Effector memory CD8-positive, alpha-beta T cell (primary cell): ENCODE results near the gene HMSD.
"Not testable (repeated sequence)": the region's sequence is repeated elsewhere in the genome, so short reads cannot be mapped to it uniquely, and the experiment has no call there.

Experiments used
- ATAC-seq: fragments of 150-1000 bp; cut with Tn5 transposase; replicated peaks from 2 replicates; pipeline ENCODE4 v1.10.0; 2021; ENCODE audit warnings: mild to moderate bottlenecking, moderate library complexity
- DNase-seq, 3 experiments: peaks; one replicate each; pipeline ENCODE4 v3.0.0; 2021
- H3K27ac Mint-ChIP-seq, 2 donors: one replicate each; pipeline ENCODE4 v1.8.0; 2022; ENCODE audit warnings: mild to moderate bottlenecking in 2 of 2, mixed read lengths in 2 of 2, moderate library complexity in 2 of 2
- H3K27me3 Mint-ChIP-seq, 2 donors: one replicate each; pipeline ENCODE4 v1.8.0; 2022; ENCODE audit warnings: mixed read lengths in 2 of 2
- H3K36me3 Mint-ChIP-seq: one replicate; pipeline ENCODE4 v1.8.0; 2022; ENCODE audit warnings: mild to moderate bottlenecking, moderate library complexity, mixed read lengths; ENCODE audit not compliant: insufficient read depth
- H3K4me1 Mint-ChIP-seq, 2 donors: one replicate each; pipeline ENCODE4 v1.8.0; 2022; ENCODE audit warnings: low read depth in 2 of 2, mixed read lengths in 2 of 2
- H3K4me3 Mint-ChIP-seq, 2 donors: one replicate each; pipeline ENCODE4 v1.8.0; 2022; ENCODE audit warnings: mild to moderate bottlenecking in 2 of 2, mixed read lengths in 2 of 2, moderate library complexity in 2 of 2
- H3K9me3 Mint-ChIP-seq, 2 donors: one replicate each; pipeline ENCODE4 v1.8.0; 2022; ENCODE audit warnings: mixed read lengths in 2 of 2
- total RNA-seq, 9 experiments: gene quantifications; one replicate each; lab custom pipeline; 2026; lab: John Stamatoyannopoulos, UW

Gene HMSD
- total RNA-seq, result 0 to 3.1 (median 0.72) reads per million in 9 experiments

DNA sequence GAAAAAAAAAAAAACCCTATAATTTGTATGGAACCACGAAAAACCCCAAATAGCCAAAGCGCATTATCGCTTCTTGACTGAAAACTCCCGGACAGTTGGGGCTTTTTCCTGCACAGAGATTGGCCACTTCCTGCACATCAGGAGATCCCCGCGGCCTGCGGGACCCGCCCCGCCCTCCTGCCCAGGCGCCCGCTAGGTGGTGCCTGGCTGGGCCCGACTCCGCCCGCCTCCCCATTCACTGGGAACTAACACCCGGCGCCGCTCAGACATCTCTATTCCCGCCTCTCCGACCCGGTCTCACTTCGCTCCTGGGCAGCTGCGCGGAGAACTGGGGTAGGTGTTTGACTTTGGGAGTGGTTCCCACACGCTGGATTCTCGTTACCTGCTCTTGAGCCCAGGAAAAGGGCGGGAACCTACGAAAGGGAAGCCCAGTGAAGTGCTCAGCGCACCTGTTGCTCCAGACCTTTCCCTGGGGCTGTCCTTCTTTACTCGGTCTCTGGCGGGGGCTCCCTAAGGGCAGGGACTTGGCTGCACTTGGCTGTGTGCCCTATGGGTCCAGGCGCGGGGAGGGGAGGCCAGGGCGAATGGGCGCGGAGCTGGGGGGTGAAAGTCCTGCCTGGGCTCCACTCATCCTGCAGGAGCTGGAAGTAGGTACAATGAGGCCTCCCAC, at the start of gene HMSD:
Gene HMSD, plus strand, starts transcription at position 234 of the 670 bp plus-strand sequence. CDS start 4,155 bp downstream, outside the sequence.
- H3K36me3 Mint-ChIP-seq, result no peaks in the 10 kb centered on the region
- no peaks in the 10 kb centered on the region for H3K9me3 Mint-ChIP-seq
- ATAC-seq (peak; percentile 97), DNase-seq (peak; percentile 28 to 41 (median 29))
- peaks cover 16 to 20% of the 10 kb centered on the region in 2 donors for H3K27me3 Mint-ChIP-seq
- H3K27ac Mint-ChIP-seq, result no peak within 1 kb of the TSS
- peaks cover 13 to 18% of the 10 kb centered on the region in 2 donors for H3K4me1 Mint-ChIP-seq
- peak within 1 kb of the TSS; percentile 76 to 81 for H3K4me3 Mint-ChIP-seq

DNA sequence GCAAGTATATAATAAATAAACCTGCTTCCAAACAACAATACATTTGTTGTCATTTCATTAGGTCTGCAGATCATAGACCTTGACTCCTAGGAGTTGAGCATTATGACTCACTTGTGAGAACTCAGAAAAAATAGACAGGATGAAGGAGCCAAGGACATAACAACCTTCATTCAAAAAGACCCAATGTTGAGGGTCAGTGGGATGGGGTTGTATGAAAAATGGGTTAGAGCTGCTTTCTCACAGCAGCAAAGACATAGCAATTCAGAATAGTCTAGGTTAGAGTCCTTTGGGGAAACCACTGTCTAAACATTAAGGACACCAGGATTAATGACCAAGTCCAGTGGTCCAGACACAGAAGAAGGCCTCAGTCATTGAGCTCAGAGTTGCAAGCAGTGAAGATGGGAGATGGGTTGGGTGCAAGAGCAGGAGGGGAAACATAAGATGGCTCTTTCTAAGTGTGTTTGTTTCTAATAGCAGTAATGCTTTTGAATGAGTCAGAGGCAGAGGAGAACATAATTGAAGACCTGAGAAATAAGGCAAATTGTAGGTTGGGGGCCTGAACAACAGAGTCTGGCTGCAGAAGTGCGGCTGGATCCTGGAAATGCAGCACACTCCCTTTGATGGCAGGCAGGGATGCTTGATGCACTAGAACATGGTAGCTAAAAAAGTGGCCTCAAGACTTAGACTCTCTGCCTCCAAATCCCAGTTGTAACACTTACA, 45.1 kb upstream of the HMSD start:
- Mint-ChIP-seq H3K4me3 (no peak overlapping the region), H3K27me3 (peaks cover 11 to 43% of the 10 kb centered on the region in 2 donors), H3K4me1 (no peaks in the 10 kb centered on the region), H3K36me3 (no peaks in the 10 kb centered on the region), H3K27ac (no peak overlapping the region), H3K9me3 (no peaks in the 10 kb centered on the region)
- DNase-seq, result no peak
- no peak for ATAC-seq

DNA sequence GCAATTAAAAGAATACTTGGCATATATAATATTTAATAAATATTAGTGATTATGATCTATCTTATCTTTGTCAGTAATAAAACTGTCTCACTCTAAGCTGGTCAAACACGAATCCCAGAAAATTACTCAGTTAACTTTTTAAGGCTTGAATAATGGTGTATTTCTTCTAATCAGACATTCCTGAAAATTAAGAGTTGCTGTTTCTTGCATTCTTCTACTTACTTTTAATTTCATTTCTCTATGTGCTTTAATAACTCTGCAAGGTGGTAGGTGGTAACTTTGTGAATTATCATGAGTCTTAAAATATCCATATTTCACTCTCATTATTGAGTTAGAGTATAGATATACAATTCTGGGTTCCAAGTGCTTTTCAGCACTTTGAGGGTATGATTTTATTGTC, 44.4 kb upstream of the HMSD start:
- Mint-ChIP-seq H3K27ac (no peak overlapping the region), H3K36me3 (no peaks in the 10 kb centered on the region), H3K4me1 (no peaks in the 10 kb centered on the region), H3K4me3 (no peak overlapping the region), H3K27me3 (peaks cover 11 to 43% of the 10 kb centered on the region in 2 donors), H3K9me3 (no peaks in the 10 kb centered on the region)
- ATAC-seq, result no peak
- no peak for DNase-seq

DNA sequence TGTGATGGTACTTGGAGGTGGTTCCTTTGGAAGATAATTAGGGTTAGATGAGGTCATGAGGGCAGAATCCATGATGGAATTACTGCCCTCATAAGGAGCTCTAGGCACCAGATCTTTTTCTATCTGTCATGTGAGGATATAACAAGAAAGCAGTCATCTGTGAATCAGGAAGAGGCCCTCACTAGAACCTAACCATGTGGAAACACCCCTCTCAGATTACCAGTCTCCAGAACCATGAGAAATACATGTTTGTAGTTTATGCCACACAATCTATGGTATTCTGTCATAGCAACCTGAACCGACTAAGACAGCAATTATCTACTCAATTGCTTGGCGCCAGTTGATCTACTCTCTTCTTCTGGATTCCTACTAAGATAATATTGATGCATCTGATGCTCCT, 43.7 kb upstream of the HMSD start:
- Mint-ChIP-seq H3K27me3 (peaks cover 11 to 43% of the 10 kb centered on the region in 2 donors), H3K4me3 (no peak overlapping the region)

GRCh38 chr18:63906056-63906455, 43.0 kb upstream of the HMSD start:
- Mint-ChIP-seq H3K4me3 (no peak overlapping the region), H3K4me1 (no peaks in the 10 kb centered on the region), H3K27me3 (peaks cover 14 to 47% of the 10 kb centered on the region in 2 donors), H3K9me3 (no peaks in the 10 kb centered on the region), H3K27ac (no peak overlapping the region), H3K36me3 (no peaks in the 10 kb centered on the region)
- DNase-seq (no peak), ATAC-seq (no peak)

More for the DNA sequence above, 43.7 kb upstream of the HMSD start:
- H3K9me3 Mint-ChIP-seq, result no peaks in the 10 kb centered on the region
- H3K27ac Mint-ChIP-seq, result no peak overlapping the region
- DNase-seq, result no peak
- H3K4me1 Mint-ChIP-seq, result no peaks in the 10 kb centered on the region
- no peak for ATAC-seq
- no peaks in the 10 kb centered on the region for H3K36me3 Mint-ChIP-seq

DNA sequence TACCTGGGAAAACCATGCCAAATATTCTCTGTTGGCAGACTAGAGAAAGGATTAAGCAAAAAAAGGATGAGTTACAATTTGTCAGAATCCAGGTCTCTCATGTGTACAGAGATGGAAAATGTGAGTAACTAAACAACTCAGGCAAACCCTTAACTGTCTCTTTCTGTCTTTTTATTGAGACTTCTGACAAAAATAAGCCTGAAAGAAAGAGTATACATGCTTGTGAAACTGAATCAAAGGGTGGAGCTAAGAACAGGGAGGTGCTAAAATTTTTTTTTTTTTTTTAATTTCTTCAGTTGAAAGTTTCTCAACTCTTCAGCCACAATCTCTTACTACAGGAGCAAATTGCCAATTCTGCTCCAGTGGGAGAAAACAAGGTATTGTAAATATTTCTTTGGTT, 41.4 kb upstream of the HMSD start, which contains the start of gene SERPINB10:
Gene SERPINB10, plus strand, starts transcription at position 295 of the 400 bp plus-strand sequence. CDS start 7,553 bp downstream, outside the sequence.
- Mint-ChIP-seq H3K9me3 (no peaks in the 10 kb centered on the region), H3K36me3 (no peaks in the 10 kb centered on the region), H3K4me1 (no peaks in the 10 kb centered on the region), H3K27me3 (peaks cover 28 to 59% of the 10 kb centered on the region in 2 donors), H3K4me3 (no peak within 1 kb of the TSS), H3K27ac (no peak within 1 kb of the TSS)
- ATAC-seq, result no peak
- no peak for DNase-seq

- ATAC-seq (no peak), DNase-seq (no peak)
- Mint-ChIP-seq H3K27ac (no peak overlapping the region), H3K4me1 (no peaks in the 10 kb centered on the region), H3K9me3 (no peaks in the 10 kb centered on the region), H3K4me3 (no peak overlapping the region), H3K36me3 (no peaks in the 10 kb centered on the region), H3K27me3 (peaks cover 38 to 62% of the 10 kb centered on the region in 2 donors)
These were observed 40.2 kb upstream of the HMSD start for GRCh38 chr18:63908858-63909257.

DNA sequence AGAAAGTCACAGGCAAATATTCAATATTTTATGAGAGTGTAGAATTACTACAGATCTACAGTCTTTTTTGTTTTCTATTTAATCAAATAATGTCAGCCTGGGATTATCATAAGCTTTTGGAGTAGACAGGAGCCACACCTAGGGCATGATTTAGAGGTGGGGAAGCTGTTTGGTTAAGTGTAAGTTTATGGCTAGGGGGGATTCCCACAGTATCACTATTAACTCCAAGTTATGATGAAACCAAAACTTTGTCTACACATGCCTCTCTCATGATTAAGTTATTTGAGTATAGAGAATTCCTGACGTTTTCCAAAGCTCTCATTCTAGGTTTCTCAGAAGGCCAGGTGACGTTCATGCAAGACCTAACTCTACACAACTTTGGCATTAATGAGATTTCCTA, 39.2 kb upstream of the HMSD start:
- no peak for ATAC-seq
- Mint-ChIP-seq H3K27ac (no peak overlapping the region), H3K9me3 (no peaks in the 10 kb centered on the region)

GRCh38 chr18:63917817-63918216, 31.3 kb upstream of the HMSD start:
- Mint-ChIP-seq H3K27ac (no peak overlapping the region), H3K27me3 (peaks cover 48 to 54% of the 10 kb centered on the region in 2 donors), H3K36me3 (no peaks in the 10 kb centered on the region), H3K9me3 (no peaks in the 10 kb centered on the region), H3K4me3 (no peak overlapping the region), H3K4me1 (no peaks in the 10 kb centered on the region)
- no peak for DNase-seq
- no peak for ATAC-seq

More for the DNA sequence above, 39.2 kb upstream of the HMSD start:
- Mint-ChIP-seq H3K4me1 (no peaks in the 10 kb centered on the region), H3K4me3 (no peak overlapping the region), H3K27me3 (peaks cover 43 to 66% of the 10 kb centered on the region in 2 donors), H3K36me3 (no peaks in the 10 kb centered on the region)
- no peak for DNase-seq

DNA sequence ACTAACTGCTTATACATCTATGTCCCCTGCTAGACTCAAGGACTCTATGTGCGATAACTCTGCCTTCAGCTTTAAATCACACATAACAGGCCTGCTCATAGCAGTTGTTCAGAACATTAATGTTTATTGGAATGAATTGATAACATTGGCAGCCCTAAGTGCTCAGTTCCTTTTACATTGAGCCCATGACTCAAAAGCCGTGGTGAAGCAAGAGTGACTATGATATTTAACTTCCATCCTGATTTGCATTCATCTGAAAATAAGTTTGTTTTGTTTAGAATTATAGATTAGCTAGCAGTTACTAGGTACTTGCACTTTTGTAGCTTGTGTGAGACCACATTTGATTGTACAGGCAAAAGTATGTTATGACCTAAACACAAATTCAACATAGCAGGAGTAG, 27.1 kb upstream of the HMSD start:
- ATAC-seq (no peak), DNase-seq (no peak)
- no peaks in the 10 kb centered on the region for H3K36me3 Mint-ChIP-seq
- peaks cover 53 to 64% of the 10 kb centered on the region in 2 donors for H3K27me3 Mint-ChIP-seq
- no peaks in the 10 kb centered on the region for H3K4me1 Mint-ChIP-seq
- no peak overlapping the region for H3K27ac Mint-ChIP-seq
- no peaks in the 10 kb centered on the region for H3K9me3 Mint-ChIP-seq
- H3K4me3 Mint-ChIP-seq, result no peak overlapping the region

DNA sequence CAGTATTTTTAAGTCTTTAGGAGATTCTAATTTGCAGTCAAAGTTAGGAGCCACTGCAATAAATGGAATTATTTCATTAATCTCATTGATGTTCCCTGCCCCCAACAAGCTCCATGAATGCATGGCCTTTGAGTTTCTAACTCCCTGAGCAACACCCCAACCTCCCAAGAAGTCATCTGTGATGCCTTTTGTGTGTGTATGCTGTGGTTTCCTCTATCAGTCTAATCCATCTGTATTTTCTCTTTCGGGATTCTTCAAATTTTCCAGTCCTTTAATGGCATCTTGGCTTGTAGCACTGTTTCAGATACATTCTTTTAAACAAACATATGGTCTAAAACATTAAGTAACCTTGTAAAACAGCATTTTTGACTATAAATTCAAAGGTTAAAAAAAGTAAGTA, 24.6 kb upstream of the HMSD start:
- Mint-ChIP-seq H3K4me1 (no peaks in the 10 kb centered on the region), H3K36me3 (no peaks in the 10 kb centered on the region), H3K27me3 (peaks cover 40 to 55% of the 10 kb centered on the region in 2 donors), H3K27ac (no peak overlapping the region), H3K4me3 (no peak overlapping the region), H3K9me3 (no peaks in the 10 kb centered on the region)
- DNase-seq (no peak), ATAC-seq (no peak)

DNA sequence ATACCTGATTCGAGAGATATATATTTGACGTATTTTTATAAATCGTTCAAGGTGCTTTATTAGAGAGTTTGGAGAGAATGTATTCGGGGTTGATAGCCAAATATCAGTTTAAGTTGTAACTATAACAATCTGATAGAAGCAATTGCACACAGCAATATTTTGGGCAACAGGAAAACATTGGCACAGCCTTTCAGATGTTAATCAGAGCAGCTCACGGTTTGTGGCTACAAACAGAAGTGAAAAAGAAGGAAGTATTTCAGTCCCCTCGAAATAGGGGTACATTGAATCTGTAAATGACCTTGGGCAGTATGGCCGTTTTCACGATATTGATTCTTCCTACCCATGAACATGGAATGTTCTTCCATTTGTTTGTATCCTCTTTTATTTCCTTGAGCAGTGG, 20.8 kb upstream of the HMSD start:
- no peak for ATAC-seq
- Mint-ChIP-seq H3K9me3 (no peaks in the 10 kb centered on the region), H3K36me3 (no peaks in the 10 kb centered on the region), H3K4me3 (no peak overlapping the region), H3K4me1 (no peaks in the 10 kb centered on the region), H3K27ac (no peak overlapping the region), H3K27me3 (peaks cover 38 to 40% of the 10 kb centered on the region in 2 donors)
- no peak for DNase-seq

DNA sequence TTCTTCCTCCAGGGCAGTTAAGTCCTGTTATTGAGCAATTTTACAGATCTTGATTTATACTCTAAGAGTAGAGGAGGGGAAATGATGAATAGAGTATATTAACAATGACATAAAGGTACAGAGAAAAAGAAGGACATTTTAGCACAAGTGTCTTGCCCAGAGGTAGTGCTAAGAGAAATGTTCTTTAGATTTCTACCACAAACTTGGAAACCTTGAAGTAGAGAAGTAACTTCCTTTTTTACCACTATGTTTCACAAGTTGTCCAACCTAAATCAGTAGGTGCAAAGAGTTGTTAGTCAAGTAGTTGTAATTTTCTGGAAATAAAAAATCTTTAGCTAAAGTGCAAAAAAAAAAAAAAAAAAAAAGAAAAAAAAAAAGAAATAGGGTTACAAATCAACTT, 19.7 kb upstream of the HMSD start:
- H3K9me3 Mint-ChIP-seq, H3K36me3 Mint-ChIP-seq, H3K4me3 Mint-ChIP-seq, H3K4me1 Mint-ChIP-seq, DNase-seq, ATAC-seq, H3K27ac Mint-ChIP-seq: not testable (repeated sequence)
- H3K27me3 Mint-ChIP-seq, result peaks cover 32 to 33% of the 10 kb centered on the region in 2 donors
